ENCODE measurements around the gene COLEC11. TPM values are rescaled to one million over a fixed set of nuclear protein-coding genes. Genes with fewer than 3 reads are reported as not detected.

COLEC11 gene
- total and polyA plus RNA-seq, 2 experiments from 2014 or later = 4.7 to 5.1 TPM

GRCh38 chr2:3644246-3644525 is 49.3 kb downstream of the COLEC11 start:
- no peak overlapping the region for H3K27ac ChIP-seq
- DNase-seq (ENCODE audit: low read depth in 1 of 2, low spot score in 1 of 2) = no peak
- no peak overlapping the region for H3K4me3 ChIP-seq
- H3K27me3 ChIP-seq = no peaks in the 10 kb centered on the region
- TF ChIP-seq, protein P1, sequence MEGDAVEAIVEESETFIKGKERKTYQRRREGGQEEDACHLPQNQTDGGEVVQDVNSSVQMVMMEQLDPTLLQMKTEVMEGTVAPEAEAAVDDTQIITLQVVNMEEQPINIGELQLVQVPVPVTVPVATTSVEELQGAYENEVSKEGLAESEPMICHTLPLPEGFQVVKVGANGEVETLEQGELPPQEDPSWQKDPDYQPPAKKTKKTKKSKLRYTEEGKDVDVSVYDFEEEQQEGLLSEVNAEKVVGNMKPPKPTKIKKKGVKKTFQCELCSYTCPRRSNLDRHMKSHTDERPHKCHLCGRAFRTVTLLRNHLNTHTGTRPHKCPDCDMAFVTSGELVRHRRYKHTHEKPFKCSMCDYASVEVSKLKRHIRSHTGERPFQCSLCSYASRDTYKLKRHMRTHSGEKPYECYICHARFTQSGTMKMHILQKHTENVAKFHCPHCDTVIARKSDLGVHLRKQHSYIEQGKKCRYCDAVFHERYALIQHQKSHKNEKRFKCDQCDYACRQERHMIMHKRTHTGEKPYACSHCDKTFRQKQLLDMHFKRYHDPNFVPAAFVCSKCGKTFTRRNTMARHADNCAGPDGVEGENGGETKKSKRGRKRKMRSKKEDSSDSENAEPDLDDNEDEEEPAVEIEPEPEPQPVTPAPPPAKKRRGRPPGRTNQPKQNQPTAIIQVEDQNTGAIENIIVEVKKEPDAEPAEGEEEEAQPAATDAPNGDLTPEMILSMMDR (IDR thresholded peaks at IDR 0.05; ENCODE audit: low read depth, low read length) = no peak
- H3K4me1 ChIP-seq (ENCODE audit: low read depth) = no peaks in the 10 kb centered on the region
- no peaks in the 10 kb centered on the region for H3K9me3 ChIP-seq (ENCODE audit: low read depth)
- no peaks in the 10 kb centered on the region for H3K36me3 ChIP-seq

DNA sequence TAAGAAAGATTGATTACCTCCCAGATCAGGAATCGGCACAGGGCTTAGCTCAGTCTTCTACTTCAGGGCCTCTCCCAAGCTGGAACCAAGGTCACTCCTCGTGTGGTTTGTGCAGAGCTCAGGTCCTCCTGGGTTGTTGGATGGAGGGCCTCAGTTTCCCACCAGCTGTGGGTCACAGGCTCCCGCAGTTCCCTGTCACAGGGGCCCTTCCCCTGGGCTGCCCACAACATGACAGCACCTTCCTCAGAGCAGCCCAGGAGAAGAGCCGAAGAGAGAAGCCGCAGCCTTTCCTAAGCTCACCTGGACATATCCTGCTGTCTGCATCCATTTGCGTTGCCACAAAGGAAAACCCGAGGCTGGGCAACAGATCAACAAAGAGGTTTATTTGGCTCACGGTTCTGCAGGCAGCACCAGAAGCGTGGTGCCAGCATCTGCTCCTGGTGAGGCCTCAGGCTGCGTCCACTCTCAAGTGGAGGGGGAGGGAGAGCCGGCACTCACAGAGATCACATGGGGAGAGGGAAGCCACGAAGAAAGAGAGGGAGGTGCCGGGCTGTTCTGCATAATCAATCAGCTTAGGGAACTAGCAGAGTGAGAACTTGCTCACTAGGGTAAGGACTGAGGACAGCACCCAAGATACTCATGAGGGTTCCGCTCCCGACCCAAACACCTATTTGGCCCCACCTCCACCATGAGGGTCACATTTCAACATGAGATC is 50.1 kb downstream of the COLEC11 start:
- no peaks in the 10 kb centered on the region for H3K36me3 ChIP-seq
- TF ChIP-seq, protein P1 (IDR thresholded peaks at IDR 0.05; ENCODE audit: low read depth, low read length) = no peak
- H3K4me1 ChIP-seq (ENCODE audit: low read depth) = no peaks in the 10 kb centered on the region
- H3K27me3 ChIP-seq = no peaks in the 10 kb centered on the region
- no peak overlapping the region for H3K4me3 ChIP-seq
- no peak for DNase-seq (ENCODE audit: low read depth in 1 of 2, low spot score in 1 of 2)
- H3K9me3 ChIP-seq (ENCODE audit: low read depth) = no peaks in the 10 kb centered on the region
- H3K27ac ChIP-seq = no peak overlapping the region

- no peak for DNase-seq (ENCODE audit: low read depth in 1 of 2, low spot score in 1 of 2)
- Histone ChIP-seq H3K36me3 (no peaks in the 10 kb centered on the region), H3K27me3 (no peaks in the 10 kb centered on the region), H3K9me3 (ENCODE audit: low read depth) (no peaks in the 10 kb centered on the region), H3K4me1 (ENCODE audit: low read depth) (no peaks in the 10 kb centered on the region), H3K4me3 (no peak overlapping the region), H3K27ac (no peak overlapping the region)
- TF ChIP-seq, protein P1 (IDR thresholded peaks at IDR 0.05; ENCODE audit: low read depth, low read length) = no peak
Measured at GRCh38 chr2:3645745-3646389, 51.0 kb downstream of the COLEC11 start.

GRCh38 chr2:3646446-3646845 is 51.5 kb downstream of the COLEC11 start:
- Histone ChIP-seq H3K36me3 (no peaks in the 10 kb centered on the region), H3K27ac (no peak overlapping the region), H3K4me3 (no peak overlapping the region), H3K4me1 (ENCODE audit: low read depth) (peaks cover 1% of the 10 kb centered on the region), H3K27me3 (no peaks in the 10 kb centered on the region), H3K9me3 (ENCODE audit: low read depth) (no peaks in the 10 kb centered on the region)
- no peak for DNase-seq (ENCODE audit: low read depth in 1 of 2, low spot score in 1 of 2)
- TF ChIP-seq, protein P1 (IDR thresholded peaks at IDR 0.05; ENCODE audit: low read depth, low read length) = no peak

- Histone ChIP-seq H3K27ac (no peak overlapping the region), H3K36me3 (no peaks in the 10 kb centered on the region), H3K27me3 (no peaks in the 10 kb centered on the region), H3K4me3 (no peak overlapping the region), H3K4me1 (ENCODE audit: low read depth) (peaks cover 8% of the 10 kb centered on the region), H3K9me3 (ENCODE audit: low read depth) (no peaks in the 10 kb centered on the region)
- DNase-seq (ENCODE audit: low read depth in 1 of 2, low spot score in 1 of 2) = no peak
- TF ChIP-seq, protein P1 (IDR thresholded peaks at IDR 0.05; ENCODE audit: low read depth, low read length) = no peak
Measured at GRCh38 chr2:3647246-3647645, 52.3 kb downstream of the COLEC11 start.

Measured in cardiac muscle cell (in vitro differentiated cells and primary cell).